ENCODE data around the gene RAP1GAP.
"Not testable (repeated sequence)": the region's sequence is repeated elsewhere in the genome, so short reads cannot be mapped to it uniquely, and the experiment has no call there.

RAP1GAP gene

GRCh38 chr1:21568006-21568746, 101.0 kb downstream of the RAP1GAP start:
- DNase-seq = no peak

GRCh38 chr1:21567241-21568005, 101.7 kb downstream of the RAP1GAP start:
- no peak for DNase-seq

GRCh38 chr1:21566361-21566760, 102.8 kb downstream of the RAP1GAP start:
- DNase-seq = not testable (repeated sequence)

GRCh38 chr1:21565285-21565684, 103.9 kb downstream of the RAP1GAP start:
- DNase-seq = no peak

- DNase-seq = no peak
Measured at GRCh38 chr1:21564521-21565095, 104.5 kb downstream of the RAP1GAP start.

GRCh38 chr1:21563971-21564370, 105.2 kb downstream of the RAP1GAP start:
- DNase-seq = no peak

GRCh38 chr1:21562896-21563295, 106.3 kb downstream of the RAP1GAP start:
- no peak for DNase-seq

- DNase-seq = no peak
Measured at GRCh38 chr1:21560916-21561638, 108.1 kb downstream of the RAP1GAP start.

GRCh38 chr1:21559788-21560567, 109.2 kb downstream of the RAP1GAP start:
- DNase-seq = no peak

- DNase-seq = no peak
Measured at GRCh38 chr1:21553116-21553926, 115.8 kb downstream of the RAP1GAP start.

- DNase-seq = no peak
Measured at GRCh38 chr1:21552715-21553114, 116.4 kb downstream of the RAP1GAP start.

- DNase-seq = no peak
Measured at GRCh38 chr1:21550866-21551475, 118.2 kb downstream of the RAP1GAP start.

GRCh38 chr1:21550097-21550496, 119.1 kb downstream of the RAP1GAP start:
- DNase-seq = no peak

- DNase-seq = no peak
Measured at GRCh38 chr1:21547876-21548275, 121.3 kb downstream of the RAP1GAP start.

Data from activated T-cell treated with anti-CD3 and anti-CD28 coated beads, Interleukin-2, amount 50 U/mL, for 48 hours (primary cell).